Choroid plexus epithelial cell (primary cell): ENCODE measurements around the gene AKNA.

Experiments
- DNase-seq: peaks from one replicate; pipeline ENCODE4 v3.0.0-alpha.2; 2010; ENCODE audit warnings: low read depth
- H3K4me3 ChIP-seq: 2 replicates; pipeline ENCODE4 v1.5.1; 2011; ENCODE audit warnings: low read depth, mild to moderate bottlenecking, control low read depth, low read length, moderate library complexity
- TF ChIP-seq, protein P1 (sequence below): conservative IDR thresholded peaks from 2 replicates; pipeline ENCODE4 v1.5.1; 2011; ENCODE audit warnings: low read depth, mild to moderate bottlenecking, control low read depth, inconsistent platforms, low read length, moderate library complexity

The AKNA gene

DNA sequence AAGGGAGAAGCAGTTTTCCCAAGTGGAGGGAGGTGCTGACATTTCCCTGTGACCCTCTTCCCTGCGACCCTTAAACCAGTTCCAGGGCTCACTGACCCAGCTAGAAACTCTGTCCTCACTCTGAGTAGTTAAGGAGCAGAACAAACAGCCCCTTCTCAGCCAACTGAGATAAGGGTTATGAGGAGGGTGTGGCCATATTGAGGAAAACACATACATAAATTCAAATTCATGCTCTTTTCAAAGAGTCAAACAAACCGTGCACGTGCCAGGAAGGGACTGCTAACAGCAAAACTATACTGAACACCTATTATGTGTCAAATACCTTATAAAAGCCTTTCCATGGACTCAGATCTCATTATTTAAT is 4.9 kb upstream of the AKNA start:
- no peak overlapping the region for H3K4me3 ChIP-seq
- TF ChIP-seq, protein P1, sequence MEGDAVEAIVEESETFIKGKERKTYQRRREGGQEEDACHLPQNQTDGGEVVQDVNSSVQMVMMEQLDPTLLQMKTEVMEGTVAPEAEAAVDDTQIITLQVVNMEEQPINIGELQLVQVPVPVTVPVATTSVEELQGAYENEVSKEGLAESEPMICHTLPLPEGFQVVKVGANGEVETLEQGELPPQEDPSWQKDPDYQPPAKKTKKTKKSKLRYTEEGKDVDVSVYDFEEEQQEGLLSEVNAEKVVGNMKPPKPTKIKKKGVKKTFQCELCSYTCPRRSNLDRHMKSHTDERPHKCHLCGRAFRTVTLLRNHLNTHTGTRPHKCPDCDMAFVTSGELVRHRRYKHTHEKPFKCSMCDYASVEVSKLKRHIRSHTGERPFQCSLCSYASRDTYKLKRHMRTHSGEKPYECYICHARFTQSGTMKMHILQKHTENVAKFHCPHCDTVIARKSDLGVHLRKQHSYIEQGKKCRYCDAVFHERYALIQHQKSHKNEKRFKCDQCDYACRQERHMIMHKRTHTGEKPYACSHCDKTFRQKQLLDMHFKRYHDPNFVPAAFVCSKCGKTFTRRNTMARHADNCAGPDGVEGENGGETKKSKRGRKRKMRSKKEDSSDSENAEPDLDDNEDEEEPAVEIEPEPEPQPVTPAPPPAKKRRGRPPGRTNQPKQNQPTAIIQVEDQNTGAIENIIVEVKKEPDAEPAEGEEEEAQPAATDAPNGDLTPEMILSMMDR, result no peak
- no peak for DNase-seq

DNA sequence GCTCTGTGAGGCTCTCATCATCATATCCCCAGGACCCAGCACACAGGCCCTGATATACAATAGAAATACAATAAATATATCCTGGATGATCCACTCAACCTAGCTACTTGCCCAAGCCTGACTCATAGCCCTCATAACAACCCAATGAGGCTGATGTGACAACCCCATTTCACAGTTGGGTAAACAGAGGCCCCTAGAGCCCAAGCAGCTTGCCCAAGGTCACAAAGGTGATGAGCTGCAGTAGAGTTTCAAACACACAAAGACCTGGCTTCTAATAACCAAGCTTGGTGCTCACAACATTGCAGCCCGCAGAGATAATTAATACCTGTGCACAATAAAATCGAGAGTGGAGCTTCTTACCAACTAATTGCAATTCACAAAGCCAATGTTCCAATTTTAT is 3.2 kb upstream of the AKNA start:
- TF ChIP-seq, protein P1, result no peak
- no peak overlapping the region for H3K4me3 ChIP-seq
- DNase-seq, result no peak

DNA sequence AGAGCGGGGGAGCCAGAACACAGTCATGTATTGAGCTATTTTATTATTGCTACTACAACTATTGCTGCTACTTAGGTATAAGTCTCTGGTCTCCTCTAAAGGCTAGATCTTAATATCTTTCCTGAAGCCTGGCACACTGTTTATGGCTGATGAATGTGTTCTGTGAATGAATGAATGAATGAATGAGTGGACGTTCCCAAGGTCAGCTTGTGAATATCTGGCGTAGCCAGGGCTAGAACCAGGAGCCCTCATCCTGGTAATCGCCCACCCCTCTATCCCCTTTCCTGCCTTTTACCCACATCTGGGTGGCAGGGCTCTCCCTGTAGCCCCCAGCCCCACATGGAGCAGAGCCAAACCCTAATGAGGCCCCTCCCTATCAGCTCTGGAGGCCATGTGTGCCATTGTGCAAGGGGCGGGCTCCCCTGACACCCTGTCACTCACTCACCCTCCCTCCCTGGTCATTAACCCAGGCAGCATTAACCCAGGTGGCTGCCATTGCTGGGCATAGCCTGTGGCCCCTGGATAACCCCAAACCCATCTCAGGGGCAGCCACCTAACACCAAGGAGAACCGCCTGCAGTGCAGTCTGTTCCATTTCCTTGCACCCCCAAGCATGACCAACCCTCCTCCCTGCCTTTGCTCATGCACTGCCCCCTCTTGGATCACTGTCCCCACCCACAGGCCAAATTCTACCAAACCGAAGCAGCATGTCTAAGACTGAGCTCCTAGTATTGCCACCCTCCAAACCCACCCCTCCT is 2.0 kb upstream of the AKNA start:
- DNase-seq, result no peak
- H3K4me3 ChIP-seq, result no peak overlapping the region
- TF ChIP-seq, protein P1, result no peak

DNA sequence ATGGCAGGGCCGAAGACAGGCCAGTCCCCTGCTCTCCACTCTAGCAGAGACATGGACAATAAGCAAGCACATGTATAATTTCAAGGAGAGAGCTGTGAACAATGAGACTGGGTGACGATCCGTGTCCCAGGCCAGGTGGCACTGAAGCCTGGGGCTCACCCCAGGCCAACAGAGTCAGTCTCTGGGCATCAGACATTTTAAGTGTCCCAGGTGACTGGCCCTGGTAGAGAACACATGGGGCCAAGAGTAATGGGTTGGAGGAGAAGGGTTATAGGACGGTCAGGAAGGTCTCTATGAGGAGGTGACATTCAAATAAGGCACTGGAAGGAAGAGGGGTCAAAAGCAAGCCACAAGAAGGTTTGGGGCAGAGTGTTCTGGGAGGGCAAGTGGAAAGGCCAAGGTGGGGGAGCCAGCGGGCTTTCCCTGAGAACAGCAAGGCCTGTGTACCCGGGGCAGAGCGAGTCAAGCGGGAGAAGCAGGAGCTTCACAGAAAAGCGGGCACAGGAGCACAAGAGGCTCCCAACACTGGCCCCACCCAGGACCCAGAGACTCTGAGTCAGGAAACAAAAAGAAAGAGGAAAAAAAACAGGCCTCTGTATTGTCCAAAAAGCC is 1.1 kb upstream of the AKNA start:
- no peak overlapping the region for H3K4me3 ChIP-seq
- TF ChIP-seq, protein P1, result no peak
- DNase-seq, result no peak

DNA sequence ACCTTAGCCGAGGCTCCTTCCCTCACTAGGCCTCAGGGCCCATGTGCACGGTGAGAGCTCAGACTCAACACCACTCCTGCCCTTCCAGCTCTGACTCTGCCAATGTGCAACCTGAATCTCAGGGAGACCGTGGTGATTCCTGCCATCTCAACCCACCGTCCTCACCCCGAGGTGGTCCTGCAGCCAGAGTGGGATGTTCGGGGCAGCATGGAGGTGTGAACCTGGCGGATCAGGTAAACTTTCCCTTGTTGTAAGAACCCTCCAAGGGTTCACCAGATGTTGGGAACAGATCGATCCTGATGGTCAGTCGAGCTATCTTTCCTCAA is 538 bp upstream of the AKNA start:
- TF ChIP-seq, protein P1, result no peak
- DNase-seq, result no peak
- peak overlapping the region; percentile 74 for H3K4me3 ChIP-seq

DNA sequence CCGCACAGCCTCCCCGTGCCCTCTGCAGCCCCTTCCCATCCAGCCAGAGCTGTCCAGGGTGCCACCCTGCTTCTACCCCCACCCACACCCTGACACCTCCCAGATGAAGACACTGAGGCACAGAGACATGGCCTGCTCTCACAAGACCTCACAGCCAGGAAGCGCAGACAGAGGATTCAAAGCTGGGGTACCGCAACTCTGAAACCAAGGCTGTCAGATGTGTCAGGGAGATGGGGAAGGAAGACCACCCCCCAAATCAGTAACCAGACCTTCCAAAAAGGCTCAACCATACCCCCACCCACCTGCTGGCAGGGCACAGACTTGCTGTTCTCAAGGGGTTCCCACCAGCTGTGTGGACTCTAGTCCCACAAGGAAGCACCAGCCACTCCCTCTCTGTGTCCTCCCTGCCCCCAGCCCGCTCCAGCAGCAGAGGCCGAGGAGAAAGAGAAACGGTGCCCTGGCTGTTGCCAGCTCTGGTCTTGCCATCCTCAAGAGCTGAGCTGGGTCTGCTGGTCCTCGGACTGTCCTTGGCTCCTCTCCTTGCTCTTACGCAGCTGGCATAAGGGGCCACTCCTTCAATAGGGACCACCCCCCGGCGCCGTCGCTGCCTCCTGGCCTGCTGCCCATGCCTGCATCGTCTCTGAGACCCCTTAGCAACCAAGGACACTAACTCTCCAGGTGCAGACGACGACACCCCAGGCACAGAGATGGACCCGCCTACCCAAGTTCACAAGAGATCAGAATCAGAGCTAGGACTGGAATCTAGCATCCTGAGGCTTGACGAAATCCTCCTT is 699 bp downstream of the AKNA start:
- H3K4me3 ChIP-seq, result peak overlapping the region; percentile 74
- no peak for DNase-seq
- TF ChIP-seq, protein P1, result no peak
